T-helper 2 cell (primary cell): ENCODE measurements around the gene MALL.
"Not testable (repeated sequence)": the region's sequence is repeated elsewhere in the genome, so short reads cannot be mapped to it uniquely, and the experiment has no call there.

Source experiments
- DNase-seq, 5 experiments: peaks; one replicate each; pipeline versions ENCODE4 v3.0.0 to v3.0.0-alpha.2; 2012 to 2022
- total RNA-seq, 2 donors: gene quantifications; one replicate each; lab custom pipeline; 2026; lab: John Stamatoyannopoulos, UW

Gene MALL
- total RNA-seq, result 0 reads per million in 2 donors

DNA sequence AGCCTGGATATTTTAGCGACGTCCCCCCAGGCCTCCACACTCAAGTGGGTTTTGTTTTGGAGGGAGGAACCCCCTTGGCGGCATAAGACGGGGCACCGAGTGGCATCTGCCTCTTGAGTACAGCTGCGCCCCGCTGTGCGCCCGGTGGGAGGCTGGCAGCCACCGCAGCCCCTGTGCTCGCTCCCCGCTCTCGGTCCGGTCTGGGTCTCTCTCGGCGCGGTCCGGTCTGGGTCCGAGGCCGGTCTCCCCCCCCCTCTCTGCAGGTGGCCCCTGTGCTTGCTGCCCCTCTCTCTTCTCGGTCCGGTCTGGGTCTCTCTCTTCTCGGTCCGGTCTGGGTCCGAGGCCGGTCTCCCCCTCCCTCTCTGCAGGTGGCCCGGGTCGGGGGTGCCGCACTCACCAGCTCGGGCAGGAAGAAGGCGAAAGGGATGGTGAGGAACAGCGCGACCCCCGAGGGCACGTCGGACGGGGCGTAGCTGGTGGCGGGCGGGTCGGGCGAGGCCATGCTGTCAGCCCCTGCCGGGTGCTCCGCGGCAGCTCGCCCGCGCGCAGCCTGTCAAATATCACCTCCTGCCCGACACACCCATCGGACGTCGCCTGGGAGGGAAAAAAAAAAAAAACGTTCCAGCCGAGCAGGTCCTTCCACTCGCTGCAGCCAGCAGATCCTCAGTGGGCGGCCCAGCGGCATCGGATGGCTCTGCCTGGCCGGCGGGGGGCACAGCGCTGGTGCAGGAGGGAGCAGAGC, at the start of gene MALL:
MALL (minus strand) TSS at position 532 of the 742 bp plus-strand sequence; CDS start at position 502, 30 bp downstream.
- no peak for DNase-seq

DNA sequence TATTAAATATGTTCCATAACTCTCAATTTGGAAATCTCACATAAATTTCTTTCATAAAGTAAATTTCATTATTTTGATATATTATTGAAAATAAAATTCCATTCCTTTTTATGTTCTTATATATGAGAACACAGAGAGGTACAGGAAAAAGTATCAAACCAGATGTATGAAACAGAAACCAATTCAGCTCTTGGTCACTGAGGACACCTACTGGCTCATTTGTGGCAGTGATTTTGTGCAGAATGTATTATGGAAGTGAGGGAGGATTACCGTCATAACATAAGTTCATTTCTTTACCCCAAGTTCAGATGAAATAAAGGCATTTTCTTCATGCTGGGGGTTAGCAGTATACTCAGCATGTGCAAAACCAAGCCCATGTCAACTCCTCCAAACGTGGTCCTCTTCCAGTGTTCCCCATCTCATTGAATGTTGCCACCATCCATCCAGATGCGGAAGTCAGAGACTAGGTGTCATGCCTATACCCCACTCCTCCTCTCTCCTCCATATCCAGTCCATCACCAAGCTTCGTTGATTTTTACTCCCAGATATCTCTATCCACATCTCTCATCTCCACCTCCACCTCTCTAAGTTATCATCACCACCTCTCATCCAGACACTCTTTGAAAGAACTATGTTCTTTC, 41.7 kb upstream of the MALL start:
- peak in 1 of 5 experiments; percentile 62 for DNase-seq

DNA sequence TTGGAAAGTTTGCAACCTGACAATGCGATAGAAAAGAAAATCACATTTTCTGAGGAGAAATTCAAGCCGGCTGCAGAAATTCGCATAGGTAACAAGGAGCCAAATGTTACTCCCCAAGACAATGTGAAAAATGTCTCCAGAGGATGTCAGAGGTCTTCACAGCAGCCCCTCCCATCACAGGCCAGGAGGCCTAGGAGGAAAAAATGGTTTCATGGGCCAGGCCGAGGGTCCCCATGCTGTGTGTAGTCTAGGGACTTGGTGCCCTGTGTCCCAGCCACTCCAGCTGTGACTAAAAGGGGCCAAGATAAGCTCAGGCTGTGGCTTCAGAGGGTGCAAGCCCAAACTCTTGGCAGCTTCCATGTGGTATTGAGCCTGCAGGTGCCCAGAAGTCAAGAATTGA, 39.2 kb upstream of the MALL start:
- DNase-seq, result not testable (repeated sequence)

- not testable (repeated sequence) for DNase-seq
Measured at GRCh38 chr2:110154188-110154587, 38.6 kb upstream of the MALL start.

GRCh38 chr2:110153416-110153815, 37.8 kb upstream of the MALL start:
- no peak for DNase-seq

DNA sequence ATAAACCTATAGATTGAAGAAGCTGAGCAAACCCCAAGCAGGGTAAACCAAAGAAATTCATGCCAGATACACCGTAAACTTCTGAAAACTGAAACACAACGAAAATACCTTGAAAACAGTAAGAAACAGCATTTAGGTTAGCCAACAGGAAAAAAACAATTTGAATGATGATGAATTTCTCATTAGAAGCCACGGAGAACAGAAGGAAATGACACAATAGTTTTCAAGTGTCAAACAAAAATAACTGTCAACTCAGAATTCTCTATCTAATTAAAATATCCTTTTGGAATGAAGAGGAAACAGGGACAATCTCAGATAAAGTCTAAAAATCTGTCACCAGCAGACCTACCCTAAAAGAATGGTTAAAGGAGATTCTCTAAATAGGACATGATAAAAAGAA, 37.3 kb upstream of the MALL start:
- DNase-seq, result no peak

- DNase-seq, result no peak
Measured at GRCh38 chr2:110149330-110150220, 34.0 kb upstream of the MALL start.

DNA sequence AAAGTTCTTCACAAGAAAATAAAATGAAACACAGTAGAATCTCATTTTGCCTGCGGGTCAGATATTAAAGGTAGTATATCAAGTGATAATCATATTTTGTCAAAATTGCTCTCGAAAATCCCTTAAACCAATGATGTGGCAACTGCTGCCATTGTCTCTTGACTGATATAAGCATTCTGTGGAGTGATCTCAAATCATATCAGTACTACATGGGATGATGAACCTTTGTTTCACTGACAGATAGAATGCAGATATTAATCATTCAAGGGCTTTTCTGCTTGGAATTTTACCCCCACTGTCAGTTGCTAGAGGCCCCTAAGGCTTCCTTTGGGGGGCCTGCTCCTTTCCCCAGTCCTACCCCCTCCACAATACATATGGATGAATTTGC, 31.3 kb upstream of the MALL start:
- no peak for DNase-seq

DNA sequence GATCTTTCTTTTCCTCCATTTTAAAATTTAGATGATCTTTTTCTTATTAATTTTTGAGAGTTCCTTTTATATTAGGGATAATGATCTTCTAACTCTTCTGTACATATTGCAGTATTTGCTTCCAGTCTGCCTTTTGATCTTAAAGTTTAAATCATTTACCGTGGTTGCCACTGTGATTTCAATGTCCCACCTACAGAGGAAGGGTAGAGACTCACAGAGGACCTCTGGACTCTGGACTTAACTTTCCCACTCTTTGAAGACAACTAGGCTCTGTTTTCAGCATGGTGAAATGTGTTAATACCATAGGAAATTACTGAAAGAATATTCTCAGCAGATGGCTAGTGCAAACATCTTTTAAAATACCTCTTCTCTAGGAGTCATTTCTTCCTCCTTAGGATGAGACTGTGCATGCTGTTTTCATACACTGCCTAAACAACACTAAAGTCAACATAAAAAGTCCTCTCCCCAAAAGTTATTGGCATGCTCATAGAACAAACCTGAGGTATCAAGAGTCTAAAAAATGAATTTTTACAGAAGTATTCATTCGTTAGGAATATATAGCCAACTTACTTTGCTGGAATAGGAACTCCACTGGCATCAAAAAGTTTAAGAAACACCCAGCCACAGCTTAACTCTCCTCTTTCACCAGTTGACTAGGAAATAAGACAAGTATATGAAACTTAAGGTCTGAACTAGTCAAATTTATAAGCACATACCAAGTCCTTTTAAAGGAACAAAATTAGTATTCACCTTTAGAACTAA, 30.7 kb upstream of the MALL start:
- DNase-seq, result no peak

DNA sequence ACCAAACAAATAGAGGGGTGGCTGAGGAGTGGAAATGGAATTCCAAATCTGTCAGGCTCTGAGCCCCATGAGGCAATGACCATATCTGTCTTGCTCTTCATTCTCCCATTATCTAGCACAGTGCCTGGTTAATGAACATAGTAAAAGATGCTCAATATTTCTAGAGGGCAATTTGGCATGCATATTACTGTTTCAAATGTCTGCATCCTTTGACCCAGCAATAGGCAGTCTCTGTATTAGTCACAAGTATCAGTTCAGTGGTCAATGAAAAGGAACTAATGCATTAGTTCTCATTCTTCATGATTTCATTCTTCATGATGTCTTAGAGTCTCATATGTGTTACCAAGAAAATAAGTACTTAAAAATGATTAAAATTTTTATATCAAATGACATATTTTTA, 28.4 kb upstream of the MALL start:
- no peak for DNase-seq

- DNase-seq, result no peak
Measured at GRCh38 chr2:110140401-110140800, 24.8 kb upstream of the MALL start.

GRCh38 chr2:110134025-110134424, 18.4 kb upstream of the MALL start:
- DNase-seq, result no peak

- DNase-seq, result no peak
Measured at GRCh38 chr2:110131166-110131565, 15.5 kb upstream of the MALL start.

- DNase-seq, result no peak
Measured at GRCh38 chr2:110130757-110131156, 15.1 kb upstream of the MALL start.

- no peak for DNase-seq
Measured at GRCh38 chr2:110126906-110127305, 11.3 kb upstream of the MALL start.

DNA sequence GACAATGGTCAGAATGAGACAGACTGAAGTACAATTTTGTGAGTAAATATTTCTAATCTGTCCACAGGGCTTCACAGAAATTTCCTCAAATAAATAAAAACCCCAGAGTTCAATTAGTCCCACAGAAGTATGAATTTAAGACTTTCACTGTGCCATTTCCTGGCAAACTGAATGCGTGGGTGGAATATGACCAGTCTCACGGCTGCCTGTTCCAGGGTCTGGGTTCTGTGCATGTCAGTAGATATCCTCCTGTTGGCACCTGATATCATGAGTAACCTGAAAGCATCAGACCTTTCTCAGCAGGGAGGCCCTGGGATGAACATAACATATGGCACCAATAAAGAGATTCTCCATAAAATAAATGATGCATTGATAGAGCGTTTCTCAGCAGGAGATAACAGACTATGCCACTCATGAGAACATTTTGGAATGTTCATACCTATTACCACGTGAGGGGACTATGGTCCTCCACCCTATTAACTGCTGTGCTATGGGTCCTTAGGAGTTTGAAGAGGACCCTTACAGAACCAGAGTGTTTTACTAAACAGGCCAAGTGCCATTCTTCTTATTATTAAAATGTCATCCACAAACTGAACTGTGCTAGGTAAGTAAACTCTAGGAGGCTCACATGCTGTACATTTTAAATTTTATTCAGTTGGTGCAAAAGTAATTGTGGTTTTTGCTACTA, 10.6 kb upstream of the MALL start:
- no peak for DNase-seq

GRCh38 chr2:110124939-110125691, 9.5 kb upstream of the MALL start:
- DNase-seq, result no peak

GRCh38 chr2:110124038-110124825, 8.6 kb upstream of the MALL start:
- no peak for DNase-seq

DNA sequence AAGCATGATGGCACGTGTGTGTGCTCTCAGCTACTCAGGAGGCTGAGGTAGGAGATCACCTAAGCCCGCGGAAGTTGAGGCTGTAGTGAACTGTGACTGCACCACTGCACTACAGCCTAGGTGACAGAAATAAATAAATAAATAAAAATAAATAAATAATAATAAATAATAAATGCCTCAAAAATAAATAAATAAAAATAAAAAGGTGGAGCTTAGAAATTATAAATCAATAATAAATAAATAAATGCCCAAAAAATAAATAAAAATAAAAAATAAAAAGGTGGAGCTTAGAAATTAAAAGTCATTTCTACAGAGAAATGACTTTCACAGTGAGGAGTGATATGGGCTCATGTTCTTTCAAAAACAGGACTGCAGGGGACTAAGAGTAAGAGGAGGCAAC, 6.0 kb upstream of the MALL start:
- no peak for DNase-seq

- no peak for DNase-seq
Measured at GRCh38 chr2:110121052-110121334, 5.4 kb upstream of the MALL start.
